Panc1 (cell line): Measurements from ENCODE around the gene SGO2. TPM values are rescaled to one million over a fixed set of nuclear protein-coding genes. Genes with fewer than 3 reads are reported as not detected.

ENCODE experiments used
- ATAC-seq: fragments of 200-7000 bp; cut with Tn5 transposase; 2 replicates; pipeline ENCODE4 v1.9.1; 2020; ENCODE audit warnings: mild to moderate bottlenecking, moderate library complexity
- BruUV-seq: library from RNA; stranded (reverse); fragments of 400-500 nt; replicated peaks from 2 replicates; lab custom pipeline; 2021; lab: Mats Ljungman, UMichigan
- CTCF ChIA-PET: fragments of 300-600 bp; sonication (Branson Sonifier 250); formaldehyde crosslinking; loops from one replicate; lab custom pipeline; 2022; ENCODE audit warnings: antibody characterized with exemption; lab: Charles Lee
- POLR2A ChIA-PET: fragments of 300-600 bp; sonication (Branson Sonifier 250); formaldehyde crosslinking; loops from one replicate; lab custom pipeline; 2022; ENCODE audit warnings: antibody characterized with exemption; lab: Charles Lee
- DNase-seq: peaks from one replicate; pipeline ENCODE4 v3.0.0-alpha.2; 2010; ENCODE audit warnings: low read depth, low spot score
- H3K27ac ChIP-seq: 2 replicates; pipeline ENCODE4 v1.5.1; 2011; ENCODE audit warnings: mild to moderate bottlenecking, low read length, inconsistent platforms
- H3K27me3 ChIP-seq: fragments of 200-500 bp; sonication (Bioruptor generic); 2 replicates; pipeline ENCODE4 v1.6.0; 2014; ENCODE audit warnings: low read length, inconsistent platforms; ENCODE audit not compliant: control insufficient read depth, insufficient read depth
- H3K36me3 ChIP-seq: fragments of 200-500 bp; sonication (Bioruptor generic); 2 replicates; pipeline ENCODE4 v1.5.1; 2014; ENCODE audit warnings: inconsistent platforms, mild to moderate bottlenecking, low read length, moderate library complexity; ENCODE audit not compliant: control insufficient read depth, insufficient read depth
- H3K4me1 ChIP-seq: 2 replicates; pipeline ENCODE4 v1.5.1; 2011; ENCODE audit warnings: inconsistent platforms, mild to moderate bottlenecking, low read length, moderate library complexity; ENCODE audit not compliant: control insufficient read depth, insufficient read depth
- H3K4me3 ChIP-seq, 2 experiments: 2 replicates each; pipeline ENCODE4 v1.5.1; 2011 to 2012; ENCODE audit warnings: low read depth in 2 of 2, low read length in 2 of 2, mild to moderate bottlenecking in 2 of 2, inconsistent platforms in 1 of 2, moderate library complexity in 1 of 2
- H3K9me3 ChIP-seq: fragments of 200-500 bp; sonication (Bioruptor generic); 2 replicates; pipeline ENCODE4 v1.5.1; 2014; ENCODE audit warnings: low read depth, mild to moderate bottlenecking, inconsistent platforms, low read length, moderate library complexity; ENCODE audit not compliant: control insufficient read depth, insufficient read depth
- POLR2AphosphoS5 ChIP-seq: IDR thresholded peaks from 2 replicates; pipeline ENCODE4 v1.6.1; 2012; ENCODE audit warnings: mild to moderate bottlenecking, low read depth, low read length, moderate library complexity
- SIN3A ChIP-seq: IDR thresholded peaks from 2 replicates; pipeline ENCODE4 v1.6.1; 2012; ENCODE audit warnings: low read depth, mild to moderate bottlenecking, low read length, moderate library complexity, borderline replicate concordance; ENCODE audit not compliant: insufficient read depth
- TCF7L2 ChIP-seq: IDR thresholded peaks from 2 replicates; pipeline ENCODE4 v1.6.1; 2011; ENCODE audit warnings: mild to moderate bottlenecking, low read depth, low read length, inconsistent platforms
- in situ Hi-C: cut with HindIII; loops from 2 replicates; pipeline ENCODE4 v1.10.0; 2016; ENCODE audit warnings: low sequenced_read_pairs, low pct_unique_long_range_greater_than_20kb
- intact Hi-C: fragments of 100-400 bp; cut with micrococcal nuclease; formaldehyde crosslinking; loops from one replicate; pipeline ENCODE4 v1.10.0; 2022; ENCODE audit not compliant: unreplicated experiment
- total RNA-seq: library from RNA; stranded (reverse); gene quantifications from one replicate; pipeline ENCODE4 v1.2.1, GENCODE V29; 2021; ENCODE audit not compliant: unreplicated experiment
- TF ChIP-seq, protein P1 (sequence below), 2 experiments: IDR thresholded peaks; 2 replicates each; pipeline ENCODE4 v1.6.1; 2011 to 2012; ENCODE audit warnings: low read depth in 2 of 2, control low read depth in 1 of 2, low read length in 1 of 2, mild to moderate bottlenecking in 1 of 2, moderate library complexity in 1 of 2; ENCODE audit not compliant: insufficient read depth in 1 of 2
- TF ChIP-seq, protein P2 (sequence below): fragments of 450-650 bp; IDR thresholded peaks from 2 replicates; pipeline ENCODE4 v1.5.1; 2017; ENCODE audit warnings: mild to moderate bottlenecking

SGO2 gene
- total RNA-seq, 1 experiment from 2014 or later = 34.0 TPM

DNA sequence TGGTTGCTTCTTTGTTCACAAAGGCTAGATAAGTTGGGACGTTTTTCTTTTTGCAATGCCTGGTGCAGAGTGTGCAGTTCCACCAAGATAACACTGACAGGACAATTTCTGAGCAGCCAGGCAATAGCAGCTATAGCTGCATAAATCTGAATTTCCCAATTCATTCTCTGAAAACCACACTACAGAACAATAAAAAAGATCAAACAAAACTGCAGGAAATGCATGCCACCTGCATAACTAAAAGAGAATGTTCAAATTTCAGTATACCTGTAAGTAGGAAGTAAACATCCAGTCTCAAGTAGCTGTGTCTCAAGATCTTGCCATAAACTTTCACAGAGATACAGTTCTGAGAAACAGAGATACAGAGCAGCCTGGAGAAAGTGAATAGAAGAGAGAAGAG lies 10.9 kb upstream of the SGO2 start:
- intact Hi-C loops (no loop called here), in situ Hi-C loops (no loop called here)
- Histone ChIP-seq H3K27ac (no peak overlapping the region), H3K36me3 (no peaks in the 10 kb centered on the region), H3K27me3 (no peaks in the 10 kb centered on the region), H3K9me3 (peaks cover 9% of the 10 kb centered on the region; the same call in 1 of the 2 replicates), H3K4me3 (no peak overlapping the region), H3K4me1 (peaks cover 5% of the 10 kb centered on the region; the same call in 1 of the 2 replicates)
- no peak for DNase-seq
- no peak for ATAC-seq
- no peak for TF ChIP-seq TCF7L2
- ChIA-PET POLR2A (no interaction called here), CTCF (no interaction called here)
- no TSS peak for BruUV-seq

DNA sequence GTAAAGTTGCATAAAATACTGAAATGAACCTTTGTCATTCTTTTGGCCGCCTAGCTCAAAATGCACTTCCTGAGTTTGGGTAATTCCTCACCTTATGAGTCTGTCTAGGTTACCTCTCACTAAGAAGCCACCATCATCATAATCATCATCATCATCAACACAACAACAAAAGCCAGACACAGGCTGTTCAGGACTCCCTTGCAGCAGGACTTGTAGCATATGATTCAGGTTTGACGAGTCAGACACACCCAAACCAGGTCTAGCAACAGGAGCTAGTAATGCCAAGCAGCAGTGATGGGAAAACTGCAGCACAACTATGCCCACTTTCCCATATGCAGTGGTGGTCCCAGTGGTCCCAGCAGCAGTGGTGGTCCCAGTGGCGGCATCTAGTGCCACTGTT lies 2.8 kb upstream of the SGO2 start:
- intact Hi-C loops = no loop called here
- BruUV-seq = no TSS peak
- in situ Hi-C loops = no loop called here

DNA sequence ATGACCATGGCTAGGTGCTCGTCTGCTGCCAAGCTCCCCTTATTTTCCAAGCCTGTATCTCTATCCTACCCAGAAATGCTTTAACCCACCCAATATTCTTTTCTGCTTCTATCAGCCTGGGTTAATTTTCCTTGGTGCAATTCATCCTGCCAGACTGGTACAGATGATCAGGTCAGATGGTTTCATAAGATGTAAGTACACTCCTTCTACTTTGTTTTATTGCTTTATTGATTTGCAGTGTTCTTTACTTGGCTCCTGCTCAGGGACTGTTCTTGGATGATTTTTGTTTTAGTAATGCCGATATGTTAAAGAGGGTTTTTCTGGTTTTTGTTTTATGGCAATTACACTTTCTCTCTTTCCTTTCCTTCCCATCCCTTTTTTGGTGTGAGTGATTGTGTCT lies 2.4 kb upstream of the SGO2 start:
- POLR2A ChIA-PET = interaction anchor here (0.6 kb wide), 1 partner anchor 87 kb away, joined by 3 read pairs; no protein-coding TSS in a partner anchor
- CTCF ChIA-PET = no interaction called here
- TF ChIP-seq POLR2AphosphoS5 = no peak
- TF ChIP-seq, protein P1, sequence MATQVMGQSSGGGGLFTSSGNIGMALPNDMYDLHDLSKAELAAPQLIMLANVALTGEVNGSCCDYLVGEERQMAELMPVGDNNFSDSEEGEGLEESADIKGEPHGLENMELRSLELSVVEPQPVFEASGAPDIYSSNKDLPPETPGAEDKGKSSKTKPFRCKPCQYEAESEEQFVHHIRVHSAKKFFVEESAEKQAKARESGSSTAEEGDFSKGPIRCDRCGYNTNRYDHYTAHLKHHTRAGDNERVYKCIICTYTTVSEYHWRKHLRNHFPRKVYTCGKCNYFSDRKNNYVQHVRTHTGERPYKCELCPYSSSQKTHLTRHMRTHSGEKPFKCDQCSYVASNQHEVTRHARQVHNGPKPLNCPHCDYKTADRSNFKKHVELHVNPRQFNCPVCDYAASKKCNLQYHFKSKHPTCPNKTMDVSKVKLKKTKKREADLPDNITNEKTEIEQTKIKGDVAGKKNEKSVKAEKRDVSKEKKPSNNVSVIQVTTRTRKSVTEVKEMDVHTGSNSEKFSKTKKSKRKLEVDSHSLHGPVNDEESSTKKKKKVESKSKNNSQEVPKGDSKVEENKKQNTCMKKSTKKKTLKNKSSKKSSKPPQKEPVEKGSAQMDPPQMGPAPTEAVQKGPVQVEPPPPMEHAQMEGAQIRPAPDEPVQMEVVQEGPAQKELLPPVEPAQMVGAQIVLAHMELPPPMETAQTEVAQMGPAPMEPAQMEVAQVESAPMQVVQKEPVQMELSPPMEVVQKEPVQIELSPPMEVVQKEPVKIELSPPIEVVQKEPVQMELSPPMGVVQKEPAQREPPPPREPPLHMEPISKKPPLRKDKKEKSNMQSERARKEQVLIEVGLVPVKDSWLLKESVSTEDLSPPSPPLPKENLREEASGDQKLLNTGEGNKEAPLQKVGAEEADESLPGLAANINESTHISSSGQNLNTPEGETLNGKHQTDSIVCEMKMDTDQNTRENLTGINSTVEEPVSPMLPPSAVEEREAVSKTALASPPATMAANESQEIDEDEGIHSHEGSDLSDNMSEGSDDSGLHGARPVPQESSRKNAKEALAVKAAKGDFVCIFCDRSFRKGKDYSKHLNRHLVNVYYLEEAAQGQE (IDR thresholded peaks at IDR 0.05; ENCODE audit: insufficient read depth in 1 of 2, low read depth in 2 of 2, low read length in 1 of 2) = no peak
- TF ChIP-seq TCF7L2 = no peak
- TF ChIP-seq, protein P2, sequence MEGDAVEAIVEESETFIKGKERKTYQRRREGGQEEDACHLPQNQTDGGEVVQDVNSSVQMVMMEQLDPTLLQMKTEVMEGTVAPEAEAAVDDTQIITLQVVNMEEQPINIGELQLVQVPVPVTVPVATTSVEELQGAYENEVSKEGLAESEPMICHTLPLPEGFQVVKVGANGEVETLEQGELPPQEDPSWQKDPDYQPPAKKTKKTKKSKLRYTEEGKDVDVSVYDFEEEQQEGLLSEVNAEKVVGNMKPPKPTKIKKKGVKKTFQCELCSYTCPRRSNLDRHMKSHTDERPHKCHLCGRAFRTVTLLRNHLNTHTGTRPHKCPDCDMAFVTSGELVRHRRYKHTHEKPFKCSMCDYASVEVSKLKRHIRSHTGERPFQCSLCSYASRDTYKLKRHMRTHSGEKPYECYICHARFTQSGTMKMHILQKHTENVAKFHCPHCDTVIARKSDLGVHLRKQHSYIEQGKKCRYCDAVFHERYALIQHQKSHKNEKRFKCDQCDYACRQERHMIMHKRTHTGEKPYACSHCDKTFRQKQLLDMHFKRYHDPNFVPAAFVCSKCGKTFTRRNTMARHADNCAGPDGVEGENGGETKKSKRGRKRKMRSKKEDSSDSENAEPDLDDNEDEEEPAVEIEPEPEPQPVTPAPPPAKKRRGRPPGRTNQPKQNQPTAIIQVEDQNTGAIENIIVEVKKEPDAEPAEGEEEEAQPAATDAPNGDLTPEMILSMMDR = no peak
- no peak for TF ChIP-seq SIN3A
- no peak overlapping the region for H3K27ac ChIP-seq
- no peak overlapping the region for H3K4me3 ChIP-seq
- in situ Hi-C loops (no loop called here), intact Hi-C loops (no loop called here)
- DNase-seq = no peak
- peaks cover 8% of the 10 kb centered on the region; the same call in 1 of the 2 replicates for H3K36me3 ChIP-seq
- no peaks in the 10 kb centered on the region for H3K27me3 ChIP-seq
- no TSS peak for BruUV-seq
- no peaks in the 10 kb centered on the region for H3K9me3 ChIP-seq
- ATAC-seq = no peak
- H3K4me1 ChIP-seq = peaks cover 14% of the 10 kb centered on the region

More for the DNA sequence above, 2.8 kb upstream of the SGO2 start:
- POLR2A ChIA-PET = interaction anchor here (0.6 kb wide), 1 partner anchor 46 kb away, joined by 3 read pairs; no protein-coding TSS in a partner anchor
- ATAC-seq (no peak), DNase-seq (no peak)
- Histone ChIP-seq H3K36me3 (peaks cover 8% of the 10 kb centered on the region; the same call in 1 of the 2 replicates), H3K27ac (no peak overlapping the region), H3K4me3 (no peak overlapping the region), H3K27me3 (no peaks in the 10 kb centered on the region), H3K9me3 (no peaks in the 10 kb centered on the region), H3K4me1 (peaks cover 10% of the 10 kb centered on the region)
- CTCF ChIA-PET = no interaction called here
- no peak for TF ChIP-seq TCF7L2
- no peak for TF ChIP-seq SIN3A
